ENCODE results near the gene TRAPPC2L.

TRAPPC2L gene

GRCh38 chr16:88902744-88903143 lies 45.8 kb downstream of the TRAPPC2L start:
- TF ChIP-seq USF1 (IDR thresholded peaks at IDR 0.05): no peak
- TF ChIP-seq MAX (IDR thresholded peaks at IDR 0.05): no peak
- no peak for TF ChIP-seq TAF1 (IDR thresholded peaks at IDR 0.05; ENCODE audit: low read depth)
- no peak for TF ChIP-seq TCF12 (IDR thresholded peaks at IDR 0.05; ENCODE audit: low read depth)
- no peak for TF ChIP-seq ZBTB7A (IDR thresholded peaks at IDR 0.05; ENCODE audit: low read depth)
- TF ChIP-seq YY1 (IDR thresholded peaks at IDR 0.05; ENCODE audit: low read depth): no peak
- TF ChIP-seq REST (IDR thresholded peaks at IDR 0.05; ENCODE audit: low read depth): no peak
- TF ChIP-seq CREB1 (IDR thresholded peaks at IDR 0.05; ENCODE audit: low read depth): no peak
- TF ChIP-seq CEBPB (IDR thresholded peaks at IDR 0.05): no peak
- no peak for TF ChIP-seq FOXM1 (IDR thresholded peaks at IDR 0.05; ENCODE audit: borderline replicate concordance, low read depth)
- TF ChIP-seq EP300 (IDR thresholded peaks at IDR 0.05; ENCODE audit: borderline replicate concordance): no peak

GRCh38 chr16:88903267-88903666 lies 46.3 kb downstream of the TRAPPC2L start:
- TF ChIP-seq CEBPB (IDR thresholded peaks at IDR 0.05): no peak
- TF ChIP-seq ZBTB7A (IDR thresholded peaks at IDR 0.05; ENCODE audit: low read depth): no peak
- no peak for TF ChIP-seq NFIC (IDR thresholded peaks at IDR 0.05)
- no peak for TF ChIP-seq TEAD4 (IDR thresholded peaks at IDR 0.05)
- no peak for TF ChIP-seq EP300 (IDR thresholded peaks at IDR 0.05; ENCODE audit: borderline replicate concordance)
- TF ChIP-seq FOXM1 (IDR thresholded peaks at IDR 0.05; ENCODE audit: borderline replicate concordance, low read depth): no peak
- no peak for TF ChIP-seq CREB1 (IDR thresholded peaks at IDR 0.05; ENCODE audit: low read depth)
- no peak for TF ChIP-seq MAX (IDR thresholded peaks at IDR 0.05)
- no peak for TF ChIP-seq USF1 (IDR thresholded peaks at IDR 0.05)
- TF ChIP-seq EGR1 (IDR thresholded peaks at IDR 0.05): no peak
- no peak for TF ChIP-seq RAD21 (IDR thresholded peaks at IDR 0.05; ENCODE audit: low read depth)
- no peak for TF ChIP-seq YY1 (IDR thresholded peaks at IDR 0.05; ENCODE audit: low read depth)
- no peak for TF ChIP-seq TCF12 (IDR thresholded peaks at IDR 0.05; ENCODE audit: low read depth)
- TF ChIP-seq REST (IDR thresholded peaks at IDR 0.05; ENCODE audit: low read depth): no peak
- TF ChIP-seq TAF1 (IDR thresholded peaks at IDR 0.05; ENCODE audit: low read depth): no peak

GRCh38 chr16:88904676-88905365 lies 47.9 kb downstream of the TRAPPC2L start:
- TF ChIP-seq TEAD4 (IDR thresholded peaks at IDR 0.05) (no peak), EGR1 (IDR thresholded peaks at IDR 0.05) (no peak), REST (IDR thresholded peaks at IDR 0.05; ENCODE audit: low read depth) (no peak), TAF1 (IDR thresholded peaks at IDR 0.05; ENCODE audit: low read depth) (no peak), USF1 (IDR thresholded peaks at IDR 0.05) (no peak), CREB1 (IDR thresholded peaks at IDR 0.05; ENCODE audit: low read depth) (no peak), FOXM1 (IDR thresholded peaks at IDR 0.05; ENCODE audit: borderline replicate concordance, low read depth) (no peak), NFIC (IDR thresholded peaks at IDR 0.05) (no peak), TCF12 (IDR thresholded peaks at IDR 0.05; ENCODE audit: low read depth) (no peak), RAD21 (IDR thresholded peaks at IDR 0.05; ENCODE audit: low read depth) (no peak), ZBTB7A (IDR thresholded peaks at IDR 0.05; ENCODE audit: low read depth) (no peak)

GRCh38 chr16:88905563-88905962 lies 48.6 kb downstream of the TRAPPC2L start:
- TF ChIP-seq YY1 (IDR thresholded peaks at IDR 0.05; ENCODE audit: low read depth) (peak; percentile 69; the same call in 1 of the 2 replicates), MAX (IDR thresholded peaks at IDR 0.05) (no peak), FOXM1 (IDR thresholded peaks at IDR 0.05; ENCODE audit: borderline replicate concordance, low read depth) (no peak)
